HAP-1 (cell line): Measurements from ENCODE around the gene TFCP2L1.
"Not testable (repeated sequence)": the region's sequence is repeated elsewhere in the genome, so short reads cannot be mapped to it uniquely, and the experiment has no call there.

Source experiments
- DNase-seq, 2 experiments: peaks; one replicate each; pipeline ENCODE4 v3.0.0-alpha.2; 2016 to 2020; ENCODE audit warnings: low spot score in 2 of 2
- H3K27me3 ChIP-seq: fragments of 250-450 bp; sonication (Bioruptor Pico); 2 replicates; pipeline ENCODE4 v1.5.1; 2020; ENCODE audit warnings: low read depth, mild to moderate bottlenecking, moderate library complexity
- H3K36me3 ChIP-seq: fragments of 250-450 bp; sonication (Bioruptor Pico); replicated peaks from 2 replicates; pipeline ENCODE4 v1.5.1; 2020; ENCODE audit warnings: mild to moderate bottlenecking
- H3K4me1 ChIP-seq: fragments of 250-450 bp; sonication (Bioruptor Pico); 2 replicates; pipeline ENCODE4 v1.5.1; 2020; ENCODE audit warnings: mild to moderate bottlenecking
- H3K4me3 ChIP-seq: fragments of 250-450 bp; sonication (Bioruptor Pico); 2 replicates; pipeline ENCODE4 v1.5.1; 2020; ENCODE audit warnings: mild to moderate bottlenecking, moderate library complexity
- H3K9me3 ChIP-seq: fragments of 250-450 bp; sonication (Bioruptor Pico); 2 replicates; pipeline ENCODE4 v1.5.1; 2020; ENCODE audit warnings: mild to moderate bottlenecking, moderate library complexity
- in situ Hi-C: fragments of 300-500 bp; cut with MboI; formaldehyde crosslinking; loops from 3 replicates; pipeline ENCODE4 v1.14.3; 2020; ENCODE audit warnings: low sequenced_read_pairs, inconsistent platforms, mixed read lengths

The TFCP2L1 gene

GRCh38 chr2:121269436-121269835, 15.6 kb downstream of the TFCP2L1 start:
- in situ Hi-C loops, DNase-seq, H3K27me3 ChIP-seq, H3K36me3 ChIP-seq, H3K4me3 ChIP-seq, H3K9me3 ChIP-seq, H3K4me1 ChIP-seq: not testable (repeated sequence)

- in situ Hi-C loops = no loop called here
These were observed 18.4 kb downstream of the TFCP2L1 start for GRCh38 chr2:121266543-121267106.

GRCh38 chr2:121263996-121264715, 20.8 kb downstream of the TFCP2L1 start:
- Histone ChIP-seq H3K4me1 (no peaks in the 10 kb centered on the region), H3K9me3 (no peaks in the 10 kb centered on the region), H3K36me3 (no peaks in the 10 kb centered on the region), H3K4me3 (no peak overlapping the region), H3K27me3 (no peaks in the 10 kb centered on the region)
- DNase-seq = no peak
- in situ Hi-C loops = no loop called here

More at GRCh38 chr2:121266543-121267106, 18.4 kb downstream of the TFCP2L1 start:
- Histone ChIP-seq H3K4me1 (no peaks in the 10 kb centered on the region), H3K9me3 (no peaks in the 10 kb centered on the region), H3K4me3 (no peak overlapping the region), H3K36me3 (no peaks in the 10 kb centered on the region), H3K27me3 (no peaks in the 10 kb centered on the region)
- no peak for DNase-seq

- DNase-seq = no peak
- no peaks in the 10 kb centered on the region for H3K4me1 ChIP-seq
- no peaks in the 10 kb centered on the region for H3K36me3 ChIP-seq
- no peak overlapping the region for H3K4me3 ChIP-seq
- H3K9me3 ChIP-seq = no peaks in the 10 kb centered on the region
- H3K27me3 ChIP-seq = no peaks in the 10 kb centered on the region
- in situ Hi-C loops = no loop called here
These were observed 24.4 kb downstream of the TFCP2L1 start for GRCh38 chr2:121260370-121261154.

- Histone ChIP-seq H3K4me1 (no peaks in the 10 kb centered on the region), H3K9me3 (no peaks in the 10 kb centered on the region), H3K27me3 (no peaks in the 10 kb centered on the region), H3K36me3 (no peaks in the 10 kb centered on the region), H3K4me3 (no peak overlapping the region)
- no peak for DNase-seq
- in situ Hi-C loops = loop anchor here (5.0 kb wide), 1 partner anchor 41 kb away; no protein-coding TSS in a partner anchor
These were observed 27.0 kb downstream of the TFCP2L1 start for GRCh38 chr2:121258051-121258450.

GRCh38 chr2:121257480-121257840, 27.5 kb downstream of the TFCP2L1 start:
- no peak for DNase-seq
- H3K36me3 ChIP-seq = no peaks in the 10 kb centered on the region
- in situ Hi-C loops = loop anchor here (5.0 kb wide), 1 partner anchor 40 kb away; no protein-coding TSS in a partner anchor
- H3K27me3 ChIP-seq = no peaks in the 10 kb centered on the region
- H3K4me3 ChIP-seq = no peak overlapping the region
- no peaks in the 10 kb centered on the region for H3K4me1 ChIP-seq
- H3K9me3 ChIP-seq = no peaks in the 10 kb centered on the region

GRCh38 chr2:121256720-121257479, 28.1 kb downstream of the TFCP2L1 start:
- H3K36me3 ChIP-seq = no peaks in the 10 kb centered on the region
- no peak for DNase-seq
- H3K4me3 ChIP-seq = no peak overlapping the region
- no peaks in the 10 kb centered on the region for H3K9me3 ChIP-seq
- in situ Hi-C loops = loop anchor here (5.0 kb wide), 1 partner anchor 40 kb away; no protein-coding TSS in a partner anchor
- H3K27me3 ChIP-seq = no peaks in the 10 kb centered on the region
- H3K4me1 ChIP-seq = no peaks in the 10 kb centered on the region

GRCh38 chr2:121255358-121255757, 29.6 kb downstream of the TFCP2L1 start:
- in situ Hi-C loops = loop anchor here (5.0 kb wide), 1 partner anchor 38 kb away; no protein-coding TSS in a partner anchor
- no peaks in the 10 kb centered on the region for H3K4me1 ChIP-seq
- no peaks in the 10 kb centered on the region for H3K27me3 ChIP-seq
- DNase-seq = no peak
- H3K9me3 ChIP-seq = no peaks in the 10 kb centered on the region
- H3K36me3 ChIP-seq = no peaks in the 10 kb centered on the region
- H3K4me3 ChIP-seq = no peak overlapping the region

- H3K36me3 ChIP-seq = no peaks in the 10 kb centered on the region
- H3K4me1 ChIP-seq = no peaks in the 10 kb centered on the region
- H3K9me3 ChIP-seq = no peaks in the 10 kb centered on the region
- DNase-seq = no peak
- H3K27me3 ChIP-seq = no peaks in the 10 kb centered on the region
- H3K4me3 ChIP-seq = no peak overlapping the region
- in situ Hi-C loops = loop anchor here (5.0 kb wide), 1 partner anchor 37 kb away; no protein-coding TSS in a partner anchor
These were observed 30.3 kb downstream of the TFCP2L1 start for GRCh38 chr2:121254748-121255147.

- Histone ChIP-seq H3K4me3 (no peak overlapping the region), H3K27me3 (no peaks in the 10 kb centered on the region), H3K36me3 (no peaks in the 10 kb centered on the region), H3K9me3 (no peaks in the 10 kb centered on the region), H3K4me1 (no peaks in the 10 kb centered on the region)
- DNase-seq = no peak
- in situ Hi-C loops = no loop called here
These were observed 31.2 kb downstream of the TFCP2L1 start for GRCh38 chr2:121253674-121254240.

GRCh38 chr2:121253021-121253673, 31.9 kb downstream of the TFCP2L1 start:
- H3K36me3 ChIP-seq = no peaks in the 10 kb centered on the region
- no peak overlapping the region for H3K4me3 ChIP-seq
- H3K27me3 ChIP-seq = no peaks in the 10 kb centered on the region
- in situ Hi-C loops = no loop called here
- H3K4me1 ChIP-seq = no peaks in the 10 kb centered on the region
- DNase-seq = no peak
- no peaks in the 10 kb centered on the region for H3K9me3 ChIP-seq

- H3K36me3 ChIP-seq = no peaks in the 10 kb centered on the region
- in situ Hi-C loops = no loop called here
- no peaks in the 10 kb centered on the region for H3K27me3 ChIP-seq
- DNase-seq = no peak
- H3K4me3 ChIP-seq = no peak overlapping the region
- H3K9me3 ChIP-seq = no peaks in the 10 kb centered on the region
- no peaks in the 10 kb centered on the region for H3K4me1 ChIP-seq
These were observed 33.5 kb downstream of the TFCP2L1 start for GRCh38 chr2:121251497-121251896.
